ENCODE results near the gene SCAPER.
"Not testable (repeated sequence)": the region's sequence is repeated elsewhere in the genome, so short reads cannot be mapped to it uniquely, and the experiment has no call there.

Gene SCAPER

GRCh38 chr15:76846782-76847181, 58.4 kb downstream of the SCAPER start:
- DNase-seq, result no peak

- no peak for DNase-seq
Measured at GRCh38 chr15:76844096-76844495, 61.0 kb downstream of the SCAPER start.

GRCh38 chr15:76843269-76843668, 61.9 kb downstream of the SCAPER start:
- no peak for DNase-seq

GRCh38 chr15:76840830-76841460, 64.2 kb downstream of the SCAPER start:
- DNase-seq, result no peak

- DNase-seq, result no peak
Measured at GRCh38 chr15:76839173-76839572, 66.0 kb downstream of the SCAPER start.

- DNase-seq, result no peak
Measured at GRCh38 chr15:76837474-76837873, 67.7 kb downstream of the SCAPER start.

- no peak for DNase-seq
Measured at GRCh38 chr15:76829939-76830338, 75.2 kb downstream of the SCAPER start.

- DNase-seq, result peak; percentile 89
Measured at GRCh38 chr15:76823890-76824289, 81.2 kb downstream of the SCAPER start.

GRCh38 chr15:76823303-76823702, 81.8 kb downstream of the SCAPER start:
- no peak for DNase-seq

- not testable (repeated sequence) for DNase-seq
Measured at GRCh38 chr15:76818926-76819325, 86.2 kb downstream of the SCAPER start.

- no peak for DNase-seq
Measured at GRCh38 chr15:76815421-76815820, 89.7 kb downstream of the SCAPER start.

GRCh38 chr15:76812381-76812780, 92.8 kb downstream of the SCAPER start:
- DNase-seq, result no peak

GRCh38 chr15:76809412-76810103, 95.6 kb downstream of the SCAPER start:
- no peak for DNase-seq

GRCh38 chr15:76803049-76803571, 102.0 kb downstream of the SCAPER start:
- DNase-seq, result no peak

GRCh38 chr15:76802411-76802810, 102.7 kb downstream of the SCAPER start:
- no peak for DNase-seq

- DNase-seq, result no peak
Measured at GRCh38 chr15:76799760-76800159, 105.4 kb downstream of the SCAPER start.

- no peak for DNase-seq
Measured at GRCh38 chr15:76795217-76795616, 109.9 kb downstream of the SCAPER start.

- DNase-seq, result no peak
Measured at GRCh38 chr15:76793162-76793561, 112.0 kb downstream of the SCAPER start.

GRCh38 chr15:76791511-76791910, 113.6 kb downstream of the SCAPER start:
- no peak for DNase-seq

GRCh38 chr15:76787273-76787672, 117.9 kb downstream of the SCAPER start:
- no peak for DNase-seq

GRCh38 chr15:76776969-76777368, 128.2 kb downstream of the SCAPER start:
- DNase-seq, result no peak

- no peak for DNase-seq
Measured at GRCh38 chr15:76776480-76776879, 128.7 kb downstream of the SCAPER start.

- DNase-seq, result no peak
Measured at GRCh38 chr15:76773234-76773633, 131.9 kb downstream of the SCAPER start.

- no peak for DNase-seq
Measured at GRCh38 chr15:76772776-76773175, 132.4 kb downstream of the SCAPER start.

GRCh38 chr15:76764004-76764403, 141.1 kb downstream of the SCAPER start:
- no peak for DNase-seq

All from SHP77 treated with DMSO at 0.1 percent for 48 hours (cell line).